Neuronal stem cell (in vitro differentiated cells): ENCODE measurements around the gene C3orf62.

ENCODE experiments used
- DNase-seq: peaks from one replicate; pipeline ENCODE4 v3.0.0-alpha.2; 2013; ENCODE audit warnings: low spot score
- H2AFZ ChIP-seq: one replicate; pipeline ENCODE4 v1.6.1; 2013; ENCODE audit warnings: mild to moderate bottlenecking, low read length, inconsistent platforms
- H2AK5ac ChIP-seq: 2 replicates; pipeline ENCODE4 v1.6.1; 2013; ENCODE audit warnings: low read depth, mild to moderate bottlenecking, inconsistent platforms, low read length, moderate library complexity, mixed read lengths
- H2BK120ac ChIP-seq: 2 replicates; pipeline ENCODE4 v1.6.1; 2013; ENCODE audit warnings: low read depth, mild to moderate bottlenecking, inconsistent platforms, low read length, moderate library complexity, mixed read lengths
- H2BK12ac ChIP-seq: one replicate; pipeline ENCODE4 v1.6.1; 2013; ENCODE audit warnings: low read length, inconsistent platforms
- H2BK15ac ChIP-seq: 2 replicates; pipeline ENCODE4 v1.6.1; 2013; ENCODE audit warnings: mild to moderate bottlenecking, low read length, inconsistent platforms, mixed read lengths
- H2BK5ac ChIP-seq: one replicate; pipeline ENCODE4 v1.6.1; 2013; ENCODE audit warnings: inconsistent platforms, mild to moderate bottlenecking, low read length, moderate library complexity
- H3K14ac ChIP-seq: one replicate; pipeline ENCODE4 v1.6.1; 2013; ENCODE audit warnings: low read length, inconsistent platforms
- H3K18ac ChIP-seq: 2 replicates; pipeline ENCODE4 v1.6.1; 2013; ENCODE audit warnings: low read length, inconsistent platforms
- H3K23ac ChIP-seq: 2 replicates; pipeline ENCODE4 v1.6.1; 2013; ENCODE audit warnings: low read depth, mild to moderate bottlenecking, mixed read lengths, low read length, inconsistent platforms; ENCODE audit not compliant: poor library complexity
- H3K27ac ChIP-seq: replicated peaks from 3 replicates; pipeline ENCODE4 v1.5.1; 2013; ENCODE audit warnings: low read length, inconsistent platforms
- H3K27me3 ChIP-seq, 3 experiments: 2 replicates each; pipeline ENCODE4 v1.6.1; 2013; ENCODE audit warnings: low read length in 3 of 3, mild to moderate bottlenecking in 2 of 3, inconsistent platforms in 1 of 3, low read depth in 1 of 3, mixed read lengths in 1 of 3, moderate library complexity in 1 of 3; ENCODE audit not compliant: control insufficient read depth in 3 of 3, insufficient read depth in 3 of 3
- H3K36me3 ChIP-seq, 2 donors: replicated peaks in 1 of 2; 2 replicates each; pipeline ENCODE4 v1.6.1; 2013; ENCODE audit warnings: low read length in 2 of 2; ENCODE audit not compliant: control insufficient read depth in 2 of 2, insufficient read depth in 2 of 2
- H3K4ac ChIP-seq: 2 replicates; pipeline ENCODE4 v1.6.1; 2013; ENCODE audit warnings: inconsistent platforms, mild to moderate bottlenecking, low read length, moderate library complexity
- H3K4me1 ChIP-seq, 2 donors: 1 replicate in 1 of 2; 2 replicates in 1 of 2; pipeline ENCODE4 v1.6.1; 2013; ENCODE audit warnings: low read length in 2 of 2, low read depth in 1 of 2; ENCODE audit not compliant: control insufficient read depth in 2 of 2, insufficient read depth in 1 of 2
- H3K4me2 ChIP-seq: one replicate; pipeline ENCODE4 v1.6.1; 2013; ENCODE audit warnings: mild to moderate bottlenecking, low read length, inconsistent platforms; ENCODE audit not compliant: insufficient read depth, poor library complexity, severe bottlenecking
- H3K4me3 ChIP-seq, 2 donors: 2 replicates each; pipeline ENCODE4 v1.5.1; 2013; ENCODE audit warnings: low read length in 2 of 2, mild to moderate bottlenecking in 2 of 2, inconsistent platforms in 1 of 2, moderate library complexity in 1 of 2
- H3K79me1 ChIP-seq: one replicate; pipeline ENCODE4 v1.6.1; 2013; ENCODE audit warnings: low read depth, mild to moderate bottlenecking, inconsistent platforms, low read length, moderate library complexity
- H3K9ac ChIP-seq: one replicate; pipeline ENCODE4 v1.6.1; 2013; ENCODE audit warnings: mild to moderate bottlenecking, low read depth, low read length, inconsistent platforms; ENCODE audit not compliant: poor library complexity
- H3K9me3 ChIP-seq, 2 donors: replicated peaks in 1 of 2; 2 replicates each; pipeline versions ENCODE3 to v1.6.1; 2013; ENCODE audit warnings: low read length in 2 of 2, mild to moderate bottlenecking in 2 of 2, inconsistent platforms in 1 of 2, low read depth in 1 of 2, mixed read lengths in 1 of 2, moderate library complexity in 1 of 2; ENCODE audit not compliant: control insufficient read depth in 2 of 2, insufficient read depth in 1 of 2
- H4K8ac ChIP-seq: one replicate; pipeline ENCODE4 v1.6.1; 2013; ENCODE audit warnings: low read depth, mild to moderate bottlenecking, inconsistent platforms, low read length, moderate library complexity
- H4K91ac ChIP-seq: one replicate; pipeline ENCODE4 v1.6.1; 2013; ENCODE audit warnings: low read length, low read depth, mild to moderate bottlenecking, inconsistent platforms; ENCODE audit not compliant: poor library complexity
- WGBS, 2 donors: extraction: QIAGEN DNeasy Blood & Tissue Kit; methylation state at CpG; one replicate each; pipeline ENCODE4 v1.1.7; 2013; ENCODE audit warnings: missing lambda C conversion rate in 2 of 2, mixed read lengths in 1 of 2; ENCODE audit not compliant: insufficient read length in 2 of 2, insufficient replicate concordance in 1 of 2; ENCODE audit errors: extremely low coverage in 2 of 2; 5-methylcytosine and 5-hydroxymethylcytosine counted together

C3orf62 gene

GRCh38 chr3:49270156-49270500, 6.9 kb downstream of the C3orf62 start:
- H2BK15ac ChIP-seq: no peak overlapping the region
- H3K9ac ChIP-seq: no peak overlapping the region
- no peaks in the 10 kb centered on the region for H3K79me1 ChIP-seq
- H4K91ac ChIP-seq: no peak overlapping the region
- WGBS, 2 donors: no CpG with 5 or more reads among the region's 2 CpGs
- H3K36me3 ChIP-seq: peaks cover 0 to 32% of the 10 kb centered on the region in 2 donors
- H2AFZ ChIP-seq: no peak overlapping the region
- no peak overlapping the region for H2BK5ac ChIP-seq
- H3K27ac ChIP-seq: no peak overlapping the region
- no peaks in the 10 kb centered on the region for H3K27me3 ChIP-seq
- no peak overlapping the region for H2AK5ac ChIP-seq
- H3K4ac ChIP-seq: no peak overlapping the region
- H2BK120ac ChIP-seq: no peak overlapping the region
- no peak overlapping the region for H3K18ac ChIP-seq
- no peak overlapping the region for H2BK12ac ChIP-seq
- no peak overlapping the region for H3K14ac ChIP-seq
- H4K8ac ChIP-seq: no peak overlapping the region
- no peak overlapping the region for H3K4me3 ChIP-seq
- no peak overlapping the region for H3K23ac ChIP-seq
- H3K4me1 ChIP-seq: peaks cover 0 to 2% of the 10 kb centered on the region in 2 donors
- H3K9me3 ChIP-seq: no peaks in the 10 kb centered on the region
- H3K4me2 ChIP-seq: no peak overlapping the region
- no peak for DNase-seq

- DNase-seq: no peak
- H3K23ac ChIP-seq: no peak overlapping the region
- peaks cover 0 to 32% of the 10 kb centered on the region in 2 donors for H3K36me3 ChIP-seq
- H3K9me3 ChIP-seq: no peaks in the 10 kb centered on the region
- no peak overlapping the region for H2AFZ ChIP-seq
- H3K4me1 ChIP-seq: peaks cover 0 to 2% of the 10 kb centered on the region in 2 donors
- H4K91ac ChIP-seq: no peak overlapping the region
- WGBS, 2 donors: no CpG with 5 or more reads among the region's 3 CpGs
- H2BK12ac ChIP-seq: no peak overlapping the region
- no peak overlapping the region for H3K18ac ChIP-seq
- no peak overlapping the region for H4K8ac ChIP-seq
- H3K4me2 ChIP-seq: no peak overlapping the region
- H2BK5ac ChIP-seq: no peak overlapping the region
- no peak overlapping the region for H3K27ac ChIP-seq
- H3K27me3 ChIP-seq: no peaks in the 10 kb centered on the region
- no peak overlapping the region for H2AK5ac ChIP-seq
- H2BK15ac ChIP-seq: no peak overlapping the region
- H3K4ac ChIP-seq: no peak overlapping the region
- no peaks in the 10 kb centered on the region for H3K79me1 ChIP-seq
- no peak overlapping the region for H3K14ac ChIP-seq
- H2BK120ac ChIP-seq: no peak overlapping the region
- no peak overlapping the region for H3K4me3 ChIP-seq
- H3K9ac ChIP-seq: no peak overlapping the region
These were observed 7.4 kb downstream of the C3orf62 start for GRCh38 chr3:49269443-49270155.

- Histone ChIP-seq H3K14ac (no peak overlapping the region), H3K9ac (no peak overlapping the region), H3K9me3 (no peaks in the 10 kb centered on the region), H4K8ac (no peak overlapping the region), H2BK15ac (no peak overlapping the region), H2AFZ (no peak overlapping the region), H3K4me2 (no peak overlapping the region), H2BK120ac (no peak overlapping the region), H3K4ac (no peak overlapping the region), H2BK12ac (no peak overlapping the region), H3K23ac (no peak overlapping the region), H3K4me3 (no peak overlapping the region), H3K4me1 (peaks cover 0 to 2% of the 10 kb centered on the region in 2 donors), H3K27ac (no peak overlapping the region), H4K91ac (no peak overlapping the region), H2BK5ac (no peak overlapping the region), H3K36me3 (peaks cover 0 to 22% of the 10 kb centered on the region in 2 donors), H2AK5ac (no peak overlapping the region), H3K27me3 (no peaks in the 10 kb centered on the region), H3K18ac (no peak overlapping the region), H3K79me1 (no peaks in the 10 kb centered on the region)
- no peak for DNase-seq
- WGBS, 2 donors: no CpG with 5 or more reads among the region's 5 CpGs
These were observed 10.5 kb downstream of the C3orf62 start for GRCh38 chr3:49266410-49267095.

DNA sequence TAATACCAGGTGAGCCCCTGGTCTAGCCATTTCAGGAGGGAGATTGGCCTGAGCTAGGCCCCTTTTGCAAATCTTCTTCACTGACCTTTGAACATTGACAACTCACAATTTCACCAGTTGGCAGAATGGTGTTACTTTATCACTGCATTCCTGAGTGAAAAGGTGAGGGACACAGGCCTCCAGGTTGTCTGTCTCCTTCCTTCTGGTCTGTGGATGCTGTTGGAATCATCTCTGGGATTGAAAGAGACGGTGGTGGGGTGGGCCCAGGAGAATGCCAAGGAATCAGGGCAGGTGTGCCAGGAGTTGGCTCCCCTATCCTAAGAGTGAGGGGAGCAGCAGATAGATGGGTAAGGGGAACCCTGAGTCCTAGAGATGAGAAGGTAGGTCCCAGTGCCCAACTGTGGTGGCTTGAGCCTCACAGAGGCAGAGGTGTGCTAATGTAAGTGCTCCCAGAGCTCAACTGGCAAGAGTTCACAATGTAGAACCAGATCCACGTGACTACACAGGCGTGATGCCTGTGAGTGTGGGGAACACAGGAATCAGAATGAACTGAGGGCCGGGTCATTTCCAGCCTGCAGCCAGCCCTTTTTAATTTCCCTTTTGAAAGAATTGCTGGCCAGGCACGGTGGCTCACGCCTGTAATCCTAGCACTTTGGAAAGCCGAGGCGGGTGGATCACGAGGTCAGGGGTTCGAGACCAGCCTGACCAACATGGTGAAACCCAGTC, 11.2 kb downstream of the C3orf62 start:
- Histone ChIP-seq H3K4me2 (no peak overlapping the region), H2BK15ac (no peak overlapping the region), H3K9me3 (no peaks in the 10 kb centered on the region), H3K27me3 (no peaks in the 10 kb centered on the region), H3K4me3 (no peak overlapping the region), H3K18ac (no peak overlapping the region), H3K23ac (no peak overlapping the region), H2BK12ac (no peak overlapping the region), H2BK120ac (no peak overlapping the region), H2AK5ac (no peak overlapping the region), H2AFZ (no peak overlapping the region), H4K91ac (no peak overlapping the region), H3K79me1 (no peaks in the 10 kb centered on the region), H3K9ac (no peak overlapping the region), H3K4me1 (peaks cover 0 to 2% of the 10 kb centered on the region in 2 donors), H2BK5ac (no peak overlapping the region), H3K27ac (no peak overlapping the region), H3K36me3 (peaks cover 0 to 15% of the 10 kb centered on the region in 2 donors), H4K8ac (no peak overlapping the region), H3K14ac (no peak overlapping the region), H3K4ac (no peak overlapping the region)
- no peak for DNase-seq
- WGBS, 2 donors: no CpG with 5 or more reads among the region's 10 CpGs
